Thyroid gland (tissue), 4 donors: ENCODE measurements around the gene ZBBX.

Experiments used
- CTCF ChIP-seq, 6 experiments: fragments of 200-600 bp in 3 of 6; fragments of 450-650 bp in 3 of 6; sonication (generic) in 3 of 6; IDR thresholded peaks; one replicate each; pipeline ENCODE4 v1.5.1; 2016 to 2019; ENCODE audit warnings: antibody characterized with exemption in 6 of 6, mild to moderate bottlenecking in 2 of 6, inconsistent platforms in 1 of 6, moderate library complexity in 1 of 6
- POLR2A ChIP-seq, 2 donors: fragments of 450-650 bp; IDR thresholded peaks; one replicate each; pipeline ENCODE4 v1.6.1; 2017; ENCODE audit warnings: antibody characterized with exemption in 2 of 2, mild to moderate bottlenecking in 2 of 2, moderate library complexity in 1 of 2

DNA sequence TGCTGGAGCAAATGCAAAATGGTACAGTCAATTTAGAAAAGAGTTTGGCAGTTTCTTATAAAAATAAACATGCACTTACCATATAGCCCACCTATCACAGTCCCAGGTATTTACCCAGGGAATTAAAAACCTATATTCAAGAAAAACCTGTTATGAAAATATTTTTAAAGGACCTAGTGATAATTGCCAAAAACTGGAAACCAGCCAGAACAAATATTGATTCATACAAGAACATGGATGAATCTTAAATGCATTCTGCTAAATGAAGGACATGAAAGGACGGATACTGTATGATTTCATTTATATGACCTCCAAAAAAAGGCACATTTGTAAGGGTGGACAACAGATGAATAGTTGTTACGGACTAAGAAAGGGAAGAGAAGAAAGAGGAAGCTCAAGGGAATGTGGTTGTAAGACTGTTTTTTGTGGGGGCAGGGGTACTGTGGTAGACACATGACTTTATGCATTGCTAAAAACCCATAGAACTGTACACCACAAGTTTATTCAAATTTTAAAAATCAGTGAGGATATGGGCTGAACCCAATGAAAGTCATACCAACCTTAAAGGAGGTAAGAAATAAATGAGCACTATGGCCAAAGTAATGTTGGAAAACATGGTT is 61.0 kb downstream of the ZBBX start:
- no peak for TF ChIP-seq POLR2A (IDR thresholded peaks at IDR 0.05)
- TF ChIP-seq CTCF (IDR thresholded peaks at IDR 0.05) = no peak
